ENCODE measurements around the gene PCDHGC3.

- no peak for TF ChIP-seq CTCF (IDR thresholded peaks at IDR 0.05; ENCODE audit: low read depth, low read length, poor library complexity, severe bottlenecking)
- TF ChIP-seq EZH2phosphoT487 (IDR thresholded peaks at IDR 0.05; ENCODE audit: borderline replicate concordance, low read length), result no peak
Observed at GRCh38 chr5:141476132-141476911, 556 bp downstream of the PCDHGC3 start.

Measured in DOHH2 (cell line).